ENCODE results near the gene DUSP6. TPM values are rescaled to one million over a fixed set of nuclear protein-coding genes. Genes with fewer than 3 reads are reported as not detected.

DUSP6 gene
- total and polyA plus RNA-seq, 2 of the 8 experiments (the other 6 are each of a cell fraction or from before 2014, with no cell fraction given), result 99.3 to 179 TPM

- peak; percentile 20; the same call in 1 of the 2 replicates for TF ChIP-seq SP4 (IDR thresholded peaks at IDR 0.05; ENCODE audit: low read length)
- no peak for TF ChIP-seq JUND (IDR thresholded peaks at IDR 0.05; ENCODE audit: low read length)
- TF ChIP-seq KDM4A (IDR thresholded peaks at IDR 0.05; ENCODE audit: low read depth, low read length, severe bottlenecking), result no peak
- peak; percentile 1; the same call in 1 of the 2 replicates for TF ChIP-seq TEAD4 (IDR thresholded peaks at IDR 0.05; ENCODE audit: low read depth, low read length)
- TF ChIP-seq CTCF (IDR thresholded peaks at IDR 0.05; ENCODE audit: control extremely low read depth in 1 of 3, insufficient read depth in 1 of 3, low read depth in 1 of 3, low read length in 3 of 3), result no peak
- TF ChIP-seq MAX (IDR thresholded peaks at IDR 0.05), result peak; percentile 66
- peak in 1 of 2 experiments; percentile 5; a peak in 2 of 4 replicates for TF ChIP-seq RAD21 (IDR thresholded peaks at IDR 0.05 in 1 of 2, conservative IDR thresholded peaks at IDR 0.05 in 1 of 2; ENCODE audit: low read depth in 2 of 2, low read length in 2 of 2)
- TF ChIP-seq SRF (IDR thresholded peaks at IDR 0.05; ENCODE audit: low read depth, low read length), result no peak
- peak in 1 of 2 experiments; percentile 73; a peak in 2 of 3 replicates for TF ChIP-seq POLR2A (IDR thresholded peaks at IDR 0.05; ENCODE audit: control extremely low read depth in 1 of 2, low read depth in 2 of 2, low read length in 2 of 2)
- no peak for TF ChIP-seq GTF2F1 (IDR thresholded peaks at IDR 0.05; ENCODE audit: borderline replicate concordance, low read depth, low read length)
- TF ChIP-seq CTBP2 (IDR thresholded peaks at IDR 0.05; ENCODE audit: borderline replicate concordance, insufficient read depth, insufficient read length, low read length), result no peak
- TF ChIP-seq KDM1A (IDR thresholded peaks at IDR 0.05; ENCODE audit: borderline replicate concordance, low read length), result peak; percentile 26; the same call in 1 of the 2 replicates
- no peak for TF ChIP-seq SIRT6 (IDR thresholded peaks at IDR 0.05; ENCODE audit: low read length)
- TF ChIP-seq KDM5A (IDR thresholded peaks at IDR 0.05; ENCODE audit: low read length), result no peak
- peak; percentile 41; the same call in 1 of the 2 replicates for TF ChIP-seq TBP (IDR thresholded peaks at IDR 0.05; ENCODE audit: low read depth, low read length)
- TF ChIP-seq GABPA (IDR thresholded peaks at IDR 0.05; ENCODE audit: borderline replicate concordance, insufficient read depth, low read length), result peak; percentile 77
- no peak for TF ChIP-seq FOSL1 (IDR thresholded peaks at IDR 0.05; ENCODE audit: insufficient read depth, low read depth, low read length)
- TF ChIP-seq BACH1 (IDR thresholded peaks at IDR 0.05; ENCODE audit: low read length), result no peak
- peak; percentile 43 for TF ChIP-seq SUZ12 (IDR thresholded peaks at IDR 0.05; ENCODE audit: low read length)
- no peak for TF ChIP-seq SIX5 (IDR thresholded peaks at IDR 0.05; ENCODE audit: low read depth, low read length)
- TF ChIP-seq SP1 (IDR thresholded peaks at IDR 0.05; ENCODE audit: low read depth, low read length), result no peak
These were observed 1.7 kb upstream of the DUSP6 start (continued) for GRCh38 chr12:89353823-89354611.
